SK-N-SH treated with all-trans-retinoic acid at 6 μM for 48 hours (cell line): ENCODE measurements around the gene IFIT1B.
"Not testable (repeated sequence)": the region's sequence is repeated elsewhere in the genome, so short reads cannot be mapped to it uniquely, and the experiment has no call there.

Source experiments
- ATAC-seq: fragments of 200-7000 bp; cut with Tn5 transposase; 3 replicates; pipeline ENCODE4 v1.9.1; 2020; ENCODE audit warnings: mild to moderate bottlenecking, moderate library complexity
- CSDC2 ChIP-seq: fragments of 250-450 bp; sonication (Bioruptor Pico); IDR thresholded peaks from 2 replicates; pipeline ENCODE4 v1.5.0; 2020; ENCODE audit warnings: mild to moderate bottlenecking, moderate library complexity
- CSRNP3 ChIP-seq: fragments of 250-450 bp; sonication (Bioruptor Pico); IDR thresholded peaks from 2 replicates; pipeline ENCODE4 v1.5.1; 2021; ENCODE audit warnings: mild to moderate bottlenecking, moderate library complexity
- GLIS3 ChIP-seq: fragments of 250-450 bp; sonication (Bioruptor Pico); IDR thresholded peaks from 2 replicates; pipeline ENCODE4 v1.5.0; 2020; ENCODE audit warnings: mild to moderate bottlenecking, moderate library complexity
- OSR1 ChIP-seq: fragments of 250-450 bp; sonication (Bioruptor Pico); IDR thresholded peaks from 2 replicates; pipeline ENCODE4 v1.8.0; 2022; ENCODE audit warnings: moderate library complexity, mild to moderate bottlenecking, inconsistent platforms
- POU6F1 ChIP-seq: fragments of 250-450 bp; sonication (Bioruptor Pico); IDR thresholded peaks from 2 replicates; pipeline ENCODE4 v1.8.0; 2021; ENCODE audit warnings: low read depth, mild to moderate bottlenecking, moderate library complexity, borderline replicate concordance
- TCF4 ChIP-seq: fragments of 250-450 bp; sonication (Bioruptor Pico); IDR thresholded peaks from 2 replicates; pipeline ENCODE4 v1.8.0; 2021; ENCODE audit warnings: mild to moderate bottlenecking, moderate library complexity, borderline replicate concordance
- TOX ChIP-seq: fragments of 250-450 bp; sonication (Bioruptor Pico); IDR thresholded peaks from 2 replicates; pipeline ENCODE4 v1.8.0; 2021; ENCODE audit warnings: mild to moderate bottlenecking, moderate library complexity, borderline replicate concordance
- TSHZ2 ChIP-seq: fragments of 250-450 bp; sonication (Bioruptor Pico); IDR thresholded peaks from 2 replicates; pipeline ENCODE4 v1.5.0; 2020; ENCODE audit warnings: mild to moderate bottlenecking, moderate library complexity
- ZC3H10 ChIP-seq: fragments of 250-450 bp; sonication (Bioruptor Pico); IDR thresholded peaks from 2 replicates; pipeline ENCODE4 v1.5.1; 2021; ENCODE audit warnings: mild to moderate bottlenecking, moderate library complexity
- ZFP3 ChIP-seq: fragments of 250-450 bp; sonication (Bioruptor Pico); IDR thresholded peaks from 2 replicates; pipeline ENCODE4 v1.5.0; 2020; ENCODE audit warnings: mild to moderate bottlenecking, moderate library complexity
- ZFP30 ChIP-seq: fragments of 450-650 bp; formaldehyde crosslinking; IDR thresholded peaks from 2 replicates; pipeline ENCODE4 v1.5.0; 2022; ENCODE audit warnings: mild to moderate bottlenecking, moderate library complexity
- ZNF70 ChIP-seq: fragments of 450-650 bp; formaldehyde crosslinking; IDR thresholded peaks from 2 replicates; pipeline ENCODE4 v1.5.0; 2020; ENCODE audit warnings: mild to moderate bottlenecking, moderate library complexity
- ZNF8 ChIP-seq: fragments of 450-650 bp; formaldehyde crosslinking; IDR thresholded peaks from 2 replicates; pipeline ENCODE4 v1.5.0; 2020; ENCODE audit warnings: mild to moderate bottlenecking, moderate library complexity
- TF ChIP-seq, protein P1 (sequence below): fragments of 250-450 bp; sonication (Bioruptor Pico); IDR thresholded peaks from 2 replicates; pipeline ENCODE4 v1.5.1; 2020; ENCODE audit warnings: low read depth, mild to moderate bottlenecking, moderate library complexity

IFIT1B gene

GRCh38 chr10:89412276-89412675 lies 34.4 kb downstream of the IFIT1B start:
- not testable (repeated sequence) for ATAC-seq

DNA sequence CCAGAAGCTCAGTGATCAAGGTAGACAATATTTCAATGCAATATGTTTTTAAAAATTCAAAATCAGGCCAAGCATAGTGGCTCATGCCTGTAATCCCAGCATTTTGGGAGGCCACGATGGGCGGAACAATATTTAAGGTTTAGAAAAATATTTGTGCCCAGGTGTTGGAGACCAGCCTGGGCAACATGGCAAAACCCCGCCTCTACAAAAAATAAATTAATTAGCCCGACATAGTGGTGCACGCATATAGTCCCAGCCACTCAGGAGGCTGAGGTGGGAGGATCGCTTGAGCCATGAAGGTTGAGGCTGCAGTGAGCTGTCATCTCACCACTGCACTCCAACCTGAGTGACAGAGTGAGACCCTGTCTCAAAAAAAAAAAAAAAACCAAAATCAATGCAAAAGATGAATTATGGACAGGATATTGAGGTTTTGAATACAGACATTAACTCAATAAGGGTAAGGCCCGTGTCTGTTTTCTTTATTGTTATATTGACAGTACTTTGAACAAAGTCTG lies 35.6 kb downstream of the IFIT1B start:
- ATAC-seq: no peak

GRCh38 chr10:89414146-89414878 lies 36.5 kb downstream of the IFIT1B start, which contains the start of gene IFIT5:
IFIT5 (plus strand) TSS chr10:89414568; CDS start chr10:89414799, 231 bp downstream.
- ATAC-seq: peak; percentile 95
- TF ChIP-seq TSHZ2 (CRISPR knock-in tag) (0 out of 2 replicates have a peak, but pooled peaks have one; percentile 30), CSDC2 (CRISPR knock-in tag) (no peak), ZFP30 (CRISPR knock-in tag) (no peak), TOX (CRISPR knock-in tag) (no peak), TCF4 (CRISPR knock-in tag) (no peak)
- TF ChIP-seq, protein P1, sequence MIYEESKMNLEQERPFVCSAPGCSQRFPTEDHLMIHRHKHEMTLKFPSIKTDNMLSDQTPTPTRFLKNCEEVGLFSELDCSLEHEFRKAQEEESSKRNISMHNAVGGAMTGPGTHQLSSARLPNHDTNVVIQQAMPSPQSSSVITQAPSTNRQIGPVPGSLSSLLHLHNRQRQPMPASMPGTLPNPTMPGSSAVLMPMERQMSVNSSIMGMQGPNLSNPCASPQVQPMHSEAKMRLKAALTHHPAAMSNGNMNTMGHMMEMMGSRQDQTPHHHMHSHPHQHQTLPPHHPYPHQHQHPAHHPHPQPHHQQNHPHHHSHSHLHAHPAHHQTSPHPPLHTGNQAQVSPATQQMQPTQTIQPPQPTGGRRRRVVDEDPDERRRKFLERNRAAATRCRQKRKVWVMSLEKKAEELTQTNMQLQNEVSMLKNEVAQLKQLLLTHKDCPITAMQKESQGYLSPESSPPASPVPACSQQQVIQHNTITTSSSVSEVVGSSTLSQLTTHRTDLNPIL (CRISPR knock-in tag): no peak

More for the DNA sequence above, 35.6 kb downstream of the IFIT1B start:
- TF ChIP-seq ZC3H10 (no peak), CSRNP3 (CRISPR knock-in tag) (no peak), POU6F1 (CRISPR knock-in tag) (no peak), OSR1 (no peak), ZNF8 (CRISPR knock-in tag) (no peak), GLIS3 (CRISPR knock-in tag) (no peak)

- no peak for TF ChIP-seq ZNF70 (CRISPR knock-in tag)
- 0 out of 2 replicates have a peak, but pooled peaks have one; percentile 30 for TF ChIP-seq ZFP3
- 0 out of 2 replicates have a peak, but pooled peaks have one; percentile 33 for TF ChIP-seq TSHZ2 (CRISPR knock-in tag)
- peak; percentile 80 for ATAC-seq
Observed at GRCh38 chr10:89414879-89415821, 37.3 kb downstream of the IFIT1B start.
